ENCODE data around the gene MYLK4.

Gene MYLK4

GRCh38 chr6:2725364-2725988 lies 25.2 kb downstream of the MYLK4 start:
- no peaks in the 10 kb centered on the region for H3K36me3 ChIP-seq (ENCODE audit: control insufficient read depth, low read length)
- no peaks in the 10 kb centered on the region for H3K27me3 ChIP-seq (ENCODE audit: control insufficient read depth, low read length)
- no peak overlapping the region for H3K4me2 ChIP-seq (ENCODE audit: low read length)
- no peak overlapping the region for H3K27ac ChIP-seq (ENCODE audit: low read depth, low read length)
- no peaks in the 10 kb centered on the region for H3K79me2 ChIP-seq (ENCODE audit: control insufficient read depth, low read length)
- no peaks in the 10 kb centered on the region for H4K20me1 ChIP-seq (ENCODE audit: control insufficient read depth, insufficient read depth, low read depth, low read length)
- H3K4me3 ChIP-seq (ENCODE audit: low read length) = no peak overlapping the region
- no peaks in the 10 kb centered on the region for H3K9me2 ChIP-seq (replicated peaks; ENCODE audit: control insufficient read depth, low read length)
- no peaks in the 10 kb centered on the region for H3F3A ChIP-seq (ENCODE audit: control insufficient read depth, insufficient read depth)
- no peaks in the 10 kb centered on the region for H3K4me1 ChIP-seq (ENCODE audit: control insufficient read depth, low read length)
- H3K9me3 ChIP-seq (ENCODE audit: control insufficient read depth, insufficient read depth, low read length) = no peaks in the 10 kb centered on the region
- TF ChIP-seq, protein P1, sequence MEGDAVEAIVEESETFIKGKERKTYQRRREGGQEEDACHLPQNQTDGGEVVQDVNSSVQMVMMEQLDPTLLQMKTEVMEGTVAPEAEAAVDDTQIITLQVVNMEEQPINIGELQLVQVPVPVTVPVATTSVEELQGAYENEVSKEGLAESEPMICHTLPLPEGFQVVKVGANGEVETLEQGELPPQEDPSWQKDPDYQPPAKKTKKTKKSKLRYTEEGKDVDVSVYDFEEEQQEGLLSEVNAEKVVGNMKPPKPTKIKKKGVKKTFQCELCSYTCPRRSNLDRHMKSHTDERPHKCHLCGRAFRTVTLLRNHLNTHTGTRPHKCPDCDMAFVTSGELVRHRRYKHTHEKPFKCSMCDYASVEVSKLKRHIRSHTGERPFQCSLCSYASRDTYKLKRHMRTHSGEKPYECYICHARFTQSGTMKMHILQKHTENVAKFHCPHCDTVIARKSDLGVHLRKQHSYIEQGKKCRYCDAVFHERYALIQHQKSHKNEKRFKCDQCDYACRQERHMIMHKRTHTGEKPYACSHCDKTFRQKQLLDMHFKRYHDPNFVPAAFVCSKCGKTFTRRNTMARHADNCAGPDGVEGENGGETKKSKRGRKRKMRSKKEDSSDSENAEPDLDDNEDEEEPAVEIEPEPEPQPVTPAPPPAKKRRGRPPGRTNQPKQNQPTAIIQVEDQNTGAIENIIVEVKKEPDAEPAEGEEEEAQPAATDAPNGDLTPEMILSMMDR (IDR thresholded peaks at IDR 0.05; ENCODE audit: low read depth, low read length, poor library complexity, severe bottlenecking) = no peak
- TF ChIP-seq EZH2phosphoT487 (IDR thresholded peaks at IDR 0.05; ENCODE audit: borderline replicate concordance, low read length) = no peak

DNA sequence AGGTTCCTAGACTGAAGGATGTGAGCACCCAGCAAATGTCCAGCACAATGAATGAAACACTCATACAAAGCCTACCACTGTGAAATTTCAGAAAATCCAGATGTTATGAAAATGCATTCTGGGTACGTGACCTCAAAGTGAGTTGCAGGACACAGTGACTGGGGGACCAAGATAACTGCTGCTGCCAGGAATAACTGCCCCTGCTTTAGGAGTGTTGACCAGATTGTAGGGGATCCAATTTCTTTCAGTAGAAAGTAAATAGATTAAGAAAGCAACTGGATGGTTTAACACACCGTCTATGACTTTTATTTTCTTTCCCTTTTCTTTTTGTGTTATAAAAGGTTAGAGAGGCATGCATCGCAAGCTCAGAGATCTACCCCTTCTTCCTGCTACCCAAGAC lies 29.5 kb downstream of the MYLK4 start:
- Histone ChIP-seq H3K4me3 (ENCODE audit: low read length) (no peak overlapping the region), H3K9me3 (ENCODE audit: control insufficient read depth, insufficient read depth, low read length) (no peaks in the 10 kb centered on the region), H3K27me3 (ENCODE audit: control insufficient read depth, low read length) (no peaks in the 10 kb centered on the region), H3K4me2 (ENCODE audit: low read length) (no peak overlapping the region), H3F3A (ENCODE audit: control insufficient read depth, insufficient read depth) (no peaks in the 10 kb centered on the region), H3K9me2 (replicated peaks; ENCODE audit: control insufficient read depth, low read length) (no peaks in the 10 kb centered on the region), H4K20me1 (ENCODE audit: control insufficient read depth, insufficient read depth, low read depth, low read length) (no peaks in the 10 kb centered on the region), H3K27ac (ENCODE audit: low read depth, low read length) (no peak overlapping the region), H3K4me1 (ENCODE audit: control insufficient read depth, low read length) (peaks cover 10% of the 10 kb centered on the region), H3K79me2 (ENCODE audit: control insufficient read depth, low read length) (no peaks in the 10 kb centered on the region), H3K36me3 (ENCODE audit: control insufficient read depth, low read length) (no peaks in the 10 kb centered on the region)
- TF ChIP-seq, protein P1 (IDR thresholded peaks at IDR 0.05; ENCODE audit: low read depth, low read length, poor library complexity, severe bottlenecking) = no peak
- no peak for TF ChIP-seq EZH2phosphoT487 (IDR thresholded peaks at IDR 0.05; ENCODE audit: borderline replicate concordance, low read length)

GRCh38 chr6:2719093-2719455 lies 31.6 kb downstream of the MYLK4 start:
- Histone ChIP-seq H3K9me2 (replicated peaks; ENCODE audit: control insufficient read depth, low read length) (no peaks in the 10 kb centered on the region), H3K27ac (ENCODE audit: low read depth, low read length) (no peak overlapping the region), H3K4me2 (ENCODE audit: low read length) (peak overlapping the region; percentile 46)

More at GRCh38 chr6:2719093-2719455, 31.6 kb downstream of the MYLK4 start:
- Histone ChIP-seq H3K27me3 (ENCODE audit: control insufficient read depth, low read length) (no peaks in the 10 kb centered on the region), H3F3A (ENCODE audit: control insufficient read depth, insufficient read depth) (no peaks in the 10 kb centered on the region), H4K20me1 (ENCODE audit: control insufficient read depth, insufficient read depth, low read depth, low read length) (no peaks in the 10 kb centered on the region), H3K36me3 (ENCODE audit: control insufficient read depth, low read length) (no peaks in the 10 kb centered on the region), H3K9me3 (ENCODE audit: control insufficient read depth, insufficient read depth, low read length) (no peaks in the 10 kb centered on the region), H3K4me3 (ENCODE audit: low read length) (peak overlapping the region; percentile 20; the same call in 1 of the 2 replicates), H3K4me1 (ENCODE audit: control insufficient read depth, low read length) (peaks cover 10% of the 10 kb centered on the region), H3K79me2 (ENCODE audit: control insufficient read depth, low read length) (no peaks in the 10 kb centered on the region)
- no peak for TF ChIP-seq EZH2phosphoT487 (IDR thresholded peaks at IDR 0.05; ENCODE audit: borderline replicate concordance, low read length)
- TF ChIP-seq, protein P1 (IDR thresholded peaks at IDR 0.05; ENCODE audit: low read depth, low read length, poor library complexity, severe bottlenecking) = no peak
